BE2C (cell line): ENCODE data around the gene PSMG4.

Source experiments
- DNase-seq: peaks from one replicate; pipeline ENCODE4 v3.0.0-alpha.2; 2020
- H3K27me3 ChIP-seq: fragments of 250-450 bp; sonication (Bioruptor Pico); 2 replicates; pipeline ENCODE4 v1.5.1; 2020; ENCODE audit warnings: mild to moderate bottlenecking
- H3K36me3 ChIP-seq: fragments of 250-450 bp; sonication (Bioruptor Pico); 2 replicates; pipeline ENCODE4 v1.5.1; 2020; ENCODE audit warnings: mild to moderate bottlenecking
- H3K4me1 ChIP-seq: fragments of 250-450 bp; sonication (Bioruptor Pico); 2 replicates; pipeline ENCODE4 v1.5.1; 2020
- H3K4me3 ChIP-seq: 2 replicates; pipeline ENCODE4 v1.5.1; 2011; ENCODE audit warnings: low read depth, low read length
- H3K9me3 ChIP-seq: fragments of 250-450 bp; sonication (Bioruptor Pico); 2 replicates; pipeline ENCODE4 v1.5.1; 2020
- CTCF ChIP-seq: IDR thresholded peaks from 2 replicates; pipeline ENCODE4 v1.5.1; 2012; ENCODE audit warnings: mild to moderate bottlenecking, low read depth, low read length

PSMG4 gene

GRCh38 chr6:3213334-3213695 lies 45.4 kb upstream of the PSMG4 start:
- Histone ChIP-seq H3K4me3 (no peak overlapping the region), H3K4me1 (peaks cover 16% of the 10 kb centered on the region), H3K9me3 (no peaks in the 10 kb centered on the region), H3K36me3 (no peaks in the 10 kb centered on the region), H3K27me3 (no peaks in the 10 kb centered on the region)
- no peak for DNase-seq
- TF ChIP-seq CTCF: no peak

- Histone ChIP-seq H3K4me3 (no peak overlapping the region), H3K36me3 (no peaks in the 10 kb centered on the region), H3K9me3 (no peaks in the 10 kb centered on the region), H3K4me1 (peaks cover 3% of the 10 kb centered on the region), H3K27me3 (no peaks in the 10 kb centered on the region)
- no peak for TF ChIP-seq CTCF
- DNase-seq: no peak
Observed at GRCh38 chr6:3214898-3215297, 43.8 kb upstream of the PSMG4 start.

- Histone ChIP-seq H3K4me1 (no peaks in the 10 kb centered on the region), H3K27me3 (no peaks in the 10 kb centered on the region), H3K4me3 (no peak overlapping the region), H3K36me3 (no peaks in the 10 kb centered on the region), H3K9me3 (no peaks in the 10 kb centered on the region)
- no peak for DNase-seq
- no peak for TF ChIP-seq CTCF
Observed at GRCh38 chr6:3217286-3217685, 41.5 kb upstream of the PSMG4 start.

- H3K4me1 ChIP-seq: no peaks in the 10 kb centered on the region
- no peak for DNase-seq
- H3K9me3 ChIP-seq: no peaks in the 10 kb centered on the region
- no peaks in the 10 kb centered on the region for H3K36me3 ChIP-seq
- no peak for TF ChIP-seq CTCF
- H3K27me3 ChIP-seq: no peaks in the 10 kb centered on the region
- no peak overlapping the region for H3K4me3 ChIP-seq
Observed at GRCh38 chr6:3218266-3218665, 40.5 kb upstream of the PSMG4 start.

GRCh38 chr6:3220366-3220765 lies 38.4 kb upstream of the PSMG4 start:
- Histone ChIP-seq H3K36me3 (peaks cover 8% of the 10 kb centered on the region; the same call in 1 of the 2 replicates), H3K4me1 (no peaks in the 10 kb centered on the region), H3K4me3 (no peak overlapping the region), H3K27me3 (no peaks in the 10 kb centered on the region), H3K9me3 (no peaks in the 10 kb centered on the region)
- no peak for TF ChIP-seq CTCF
- DNase-seq: no peak

- Histone ChIP-seq H3K4me1 (no peaks in the 10 kb centered on the region; the same call in 1 of the 2 replicates), H3K27me3 (no peaks in the 10 kb centered on the region), H3K36me3 (peaks cover 15% of the 10 kb centered on the region), H3K9me3 (no peaks in the 10 kb centered on the region), H3K4me3 (no peak overlapping the region)
- DNase-seq: no peak
- no peak for TF ChIP-seq CTCF
Observed at GRCh38 chr6:3221578-3221977, 37.2 kb upstream of the PSMG4 start.
